ENCODE results near the gene ARL14EP. TPM values are rescaled to one million over a fixed set of nuclear protein-coding genes. Genes with fewer than 3 reads are reported as not detected.

ARL14EP gene
- total and polyA plus RNA-seq, 9 donors = 18.4 to 39.6 (median 27.7) TPM

- DNase-seq = no peak
- intact Hi-C loops (cut with DNase I) = no loop called here
- H3K27me3 ChIP-seq = no peaks in the 10 kb centered on the region
- H3K27ac ChIP-seq = no peak overlapping the region
- H3K9me3 ChIP-seq = no peaks in the 10 kb centered on the region
- no peak overlapping the region for H3K4me3 ChIP-seq
- H3K4me1 ChIP-seq (ENCODE audit: insufficient read depth) = no peaks in the 10 kb centered on the region
- no peaks in the 10 kb centered on the region for H3K36me3 ChIP-seq
- TF ChIP-seq POLR2A (IDR thresholded peaks at IDR 0.05) = no peak
Measured at GRCh38 chr11:30344085-30344484, 21.2 kb downstream of the ARL14EP start.

DNA sequence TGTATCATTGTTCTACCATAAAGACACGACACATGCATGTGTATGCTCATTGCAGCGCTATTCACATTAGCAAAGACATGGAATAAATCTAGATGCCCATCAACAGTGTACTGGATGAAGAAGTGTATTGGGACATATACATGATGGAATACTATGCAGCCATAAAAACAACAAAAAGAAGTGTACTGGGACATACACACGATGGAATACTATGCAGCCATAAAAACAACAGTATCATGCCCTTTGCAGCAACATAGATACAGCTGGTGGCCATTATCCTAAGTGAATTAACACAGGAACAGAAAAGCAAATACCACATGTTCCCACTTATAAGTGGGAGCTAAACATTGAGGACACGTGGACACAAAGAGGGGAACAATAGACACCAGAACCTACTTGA is 22.7 kb downstream of the ARL14EP start:
- Histone ChIP-seq H3K9me3 (no peaks in the 10 kb centered on the region), H3K36me3 (no peaks in the 10 kb centered on the region), H3K27me3 (no peaks in the 10 kb centered on the region), H3K4me3 (no peak overlapping the region), H3K27ac (no peak overlapping the region), H3K4me1 (ENCODE audit: insufficient read depth) (no peaks in the 10 kb centered on the region)
- no peak for DNase-seq
- TF ChIP-seq POLR2A (IDR thresholded peaks at IDR 0.05) (no peak), EP300 (IDR thresholded peaks at IDR 0.05) (no peak), CTCF (IDR thresholded peaks at IDR 0.05) (no peak)
- intact Hi-C loops (cut with DNase I) = loop anchor here in 1 of 4 donors (5.0 kb wide), 1 partner anchor 507 kb away; no protein-coding TSS in a partner anchor
- 91 to 92% (median 91%) methylated on average over 4 of the region's 4 CpGs for WGBS, 3 donors

DNA sequence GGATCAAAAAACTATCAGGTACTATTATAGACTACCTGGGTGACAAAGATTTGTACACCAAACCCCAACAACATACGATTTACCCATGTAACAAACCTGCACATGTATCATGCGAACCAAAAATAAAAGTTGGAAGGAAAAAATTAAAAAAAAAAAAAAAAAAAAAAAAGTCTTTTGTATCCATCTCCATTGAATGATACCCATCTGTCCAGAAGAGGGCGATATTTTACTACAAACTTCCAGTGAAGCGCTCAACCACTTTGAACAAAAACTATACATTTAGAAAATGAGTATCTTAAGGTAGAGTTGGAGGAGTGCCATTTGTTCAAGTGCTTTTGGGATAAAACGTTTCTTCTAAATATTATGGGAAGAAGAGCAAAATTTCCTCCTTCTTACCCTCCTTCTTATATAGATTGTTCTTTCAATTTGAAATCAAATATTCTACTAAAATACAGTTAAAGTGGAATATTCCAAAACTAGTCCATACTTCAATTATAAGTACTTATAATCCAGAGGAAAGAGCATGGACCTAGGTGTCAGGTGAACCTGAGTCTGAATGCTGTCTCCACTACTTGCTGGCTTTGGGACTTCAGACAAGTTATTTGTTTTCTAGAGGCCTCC is 23.3 kb downstream of the ARL14EP start:
- DNase-seq = no peak
- Histone ChIP-seq H3K27me3 (no peaks in the 10 kb centered on the region), H3K27ac (no peak overlapping the region), H3K4me1 (ENCODE audit: insufficient read depth) (no peaks in the 10 kb centered on the region), H3K9me3 (no peaks in the 10 kb centered on the region), H3K36me3 (no peaks in the 10 kb centered on the region), H3K4me3 (no peak overlapping the region)
- WGBS, 3 donors = 3 to 7% (median 5%) methylated on average over 5 of the region's 5 CpGs
- no peak for TF ChIP-seq CTCF (IDR thresholded peaks at IDR 0.05)
- no peak for TF ChIP-seq POLR2A (IDR thresholded peaks at IDR 0.05)
- TF ChIP-seq EP300 (IDR thresholded peaks at IDR 0.05) = no peak
- intact Hi-C loops (cut with DNase I) = loop anchor here in 1 of 4 donors (5.0 kb wide), 1 partner anchor 506 kb away; no protein-coding TSS in a partner anchor

DNA sequence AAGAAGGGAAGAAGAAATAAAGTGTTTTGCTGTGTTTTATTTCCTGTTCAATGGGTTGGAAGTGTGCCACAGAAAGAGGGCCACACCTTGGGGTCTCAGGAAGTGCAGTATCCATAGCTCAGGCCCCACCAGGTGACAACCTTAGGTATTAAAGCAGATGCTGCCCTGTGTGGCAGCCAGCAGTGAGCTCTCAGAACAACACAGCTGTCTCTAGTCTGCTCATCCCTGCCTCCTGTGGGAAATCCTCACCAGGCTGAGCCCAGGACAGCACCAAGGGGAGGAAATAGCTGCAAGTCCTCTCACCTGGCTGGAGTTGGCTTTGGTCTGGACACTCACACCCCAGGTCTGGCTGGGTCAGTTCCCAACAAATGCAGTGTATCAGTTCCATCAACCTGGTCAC is 25.1 kb downstream of the ARL14EP start:
- H3K27me3 ChIP-seq = no peaks in the 10 kb centered on the region
- DNase-seq = no peak
- TF ChIP-seq EP300 (IDR thresholded peaks at IDR 0.05) (no peak), POLR2A (IDR thresholded peaks at IDR 0.05) (no peak), CTCF (IDR thresholded peaks at IDR 0.05) (no peak)
- no peaks in the 10 kb centered on the region for H3K4me1 ChIP-seq (ENCODE audit: insufficient read depth)
- no peak overlapping the region for H3K27ac ChIP-seq
- no peaks in the 10 kb centered on the region for H3K36me3 ChIP-seq
- intact Hi-C loops (cut with DNase I) = loop anchor here in 1 of 4 donors (5.0 kb wide), 1 partner anchor 504 kb away; no protein-coding TSS in a partner anchor
- no peaks in the 10 kb centered on the region for H3K9me3 ChIP-seq
- H3K4me3 ChIP-seq = no peak overlapping the region

DNA sequence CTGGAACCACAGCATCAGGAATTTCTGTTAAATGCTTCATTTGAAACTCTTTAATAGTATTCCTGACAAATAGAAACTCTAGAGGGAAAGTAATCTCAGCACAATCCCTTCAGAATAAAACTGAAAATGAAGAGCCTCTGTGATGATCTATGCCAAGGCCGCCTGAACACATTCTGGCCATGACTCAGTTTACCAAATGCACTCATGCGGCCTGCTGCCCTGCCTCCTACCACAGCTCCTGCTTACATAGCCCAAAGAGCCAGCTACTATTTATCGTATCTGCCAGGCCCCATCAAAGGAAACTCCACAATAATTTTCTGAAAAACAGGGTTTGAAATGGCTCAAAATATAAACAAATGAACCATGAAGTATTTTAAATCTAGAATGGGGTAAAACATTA is 27.0 kb downstream of the ARL14EP start:
- 66 to 97% (median 95%) methylated on average over 3 of the region's 3 CpGs for WGBS, 3 donors
- Histone ChIP-seq H3K36me3 (no peaks in the 10 kb centered on the region), H3K27ac (no peak overlapping the region), H3K27me3 (no peaks in the 10 kb centered on the region), H3K4me1 (ENCODE audit: insufficient read depth) (no peaks in the 10 kb centered on the region), H3K4me3 (no peak overlapping the region), H3K9me3 (no peaks in the 10 kb centered on the region)
- intact Hi-C loops (cut with DNase I) = loop anchor here in 1 of 4 donors (5.0 kb wide), 1 partner anchor 502 kb away; no protein-coding TSS in a partner anchor
- TF ChIP-seq EP300 (IDR thresholded peaks at IDR 0.05) = no peak
- no peak for TF ChIP-seq CTCF (IDR thresholded peaks at IDR 0.05)
- no peak for TF ChIP-seq POLR2A (IDR thresholded peaks at IDR 0.05)
- no peak for DNase-seq

Measured in ovary (tissue), 9 donors.